ENCODE data around the gene OSER1.

GRCh38 chr20:44233436-44234016 lies 23.0 kb upstream of the OSER1 start:
- no peak for TF ChIP-seq CTCF (conservative IDR thresholded peaks at IDR 0.05; ENCODE audit: low read length)
- no peak for TF ChIP-seq EZH2phosphoT487 (IDR thresholded peaks at IDR 0.05; ENCODE audit: borderline replicate concordance)

All from Loucy (cell line).